IMR-90 (cell line): ENCODE measurements around the gene GRIA2.

Experiments used
- BHLHE40 ChIP-seq: fragments of 150-350 bp; IDR thresholded peaks from 2 replicates; pipeline ENCODE4 v1.6.1; 2016; ENCODE audit warnings: mild to moderate bottlenecking, low read depth, low read length
- CTCF ChIP-seq: conservative IDR thresholded peaks from 2 replicates; pipeline ENCODE4 v1.5.1; 2012; ENCODE audit warnings: mild to moderate bottlenecking, low read depth, low read length, improper control_type of control experiment
- NFE2L2 ChIP-seq: fragments of 150-350 bp; IDR thresholded peaks from 2 replicates; pipeline ENCODE4 v1.6.1; 2016; ENCODE audit warnings: low read depth, mild to moderate bottlenecking, low read length
- POLR2A ChIP-seq: IDR thresholded peaks from 2 replicates; pipeline ENCODE4 v1.6.1; 2012; ENCODE audit warnings: mild to moderate bottlenecking, low read depth, low read length
- TF ChIP-seq, protein P1 (sequence below): fragments of 150-350 bp; IDR thresholded peaks from 2 replicates; pipeline ENCODE4 v1.6.1; 2016; ENCODE audit warnings: low read depth, mild to moderate bottlenecking, low read length, moderate library complexity, borderline replicate concordance

DNA sequence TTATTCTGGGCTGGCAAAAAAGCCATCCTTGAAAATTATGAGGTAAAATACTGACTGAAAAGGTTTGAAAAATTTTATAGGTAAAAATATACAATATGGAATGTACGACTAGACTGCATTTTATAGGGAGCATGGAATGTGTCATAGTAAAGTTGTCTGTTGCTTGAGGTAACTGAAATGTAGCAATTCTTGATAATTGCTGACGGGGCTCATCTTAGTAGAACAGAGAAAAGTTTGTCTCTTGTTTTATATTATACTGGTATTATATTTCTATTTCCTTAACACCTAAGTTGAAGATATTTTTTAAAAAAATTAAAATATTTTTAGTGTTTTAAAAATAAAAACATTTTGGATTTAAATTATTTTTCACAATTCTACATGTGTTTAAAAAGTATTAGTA is 11.0 kb downstream of the GRIA2 start:
- TF ChIP-seq POLR2A = no peak
- TF ChIP-seq NFE2L2 = no peak
- TF ChIP-seq CTCF = no peak
- TF ChIP-seq, protein P1, sequence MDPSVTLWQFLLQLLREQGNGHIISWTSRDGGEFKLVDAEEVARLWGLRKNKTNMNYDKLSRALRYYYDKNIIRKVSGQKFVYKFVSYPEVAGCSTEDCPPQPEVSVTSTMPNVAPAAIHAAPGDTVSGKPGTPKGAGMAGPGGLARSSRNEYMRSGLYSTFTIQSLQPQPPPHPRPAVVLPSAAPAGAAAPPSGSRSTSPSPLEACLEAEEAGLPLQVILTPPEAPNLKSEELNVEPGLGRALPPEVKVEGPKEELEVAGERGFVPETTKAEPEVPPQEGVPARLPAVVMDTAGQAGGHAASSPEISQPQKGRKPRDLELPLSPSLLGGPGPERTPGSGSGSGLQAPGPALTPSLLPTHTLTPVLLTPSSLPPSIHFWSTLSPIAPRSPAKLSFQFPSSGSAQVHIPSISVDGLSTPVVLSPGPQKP = no peak
- TF ChIP-seq BHLHE40 = no peak
